Subcutaneous adipose tissue (tissue), 4 donors: ENCODE results near the gene LRP1B. TPM values are rescaled to one million over a fixed set of nuclear protein-coding genes. Genes with fewer than 3 reads are reported as not detected.

Experiments
- CTCF ChIP-seq: fragments of 450-650 bp; IDR thresholded peaks from one replicate; pipeline ENCODE4 v1.5.1; 2016; ENCODE audit warnings: low read depth, mild to moderate bottlenecking, control low read depth, antibody characterized with exemption, moderate library complexity
- total RNA-seq, 4 donors: library from RNA; depleted of rRNA; stranded (reverse); fragments of >200 nt; gene quantifications; one replicate each; pipeline ENCODE4 v1.1.0, GENCODE V29; 2016

Gene LRP1B
- total RNA-seq, 4 donors from 2014 or later = 4.2 to 50.2 (median 14.7) TPM

- no peak for TF ChIP-seq CTCF
Observed at GRCh38 chr2:141534666-141535362, 596.0 kb downstream of the LRP1B start.

- no peak for TF ChIP-seq CTCF
Observed at GRCh38 chr2:141529659-141530058, 601.2 kb downstream of the LRP1B start.

GRCh38 chr2:141528990-141529389 lies 601.8 kb downstream of the LRP1B start:
- no peak for TF ChIP-seq CTCF

GRCh38 chr2:141526760-141527159 lies 604.1 kb downstream of the LRP1B start:
- no peak for TF ChIP-seq CTCF

GRCh38 chr2:141524777-141525176 lies 606.0 kb downstream of the LRP1B start:
- TF ChIP-seq CTCF = no peak

GRCh38 chr2:141523199-141523598 lies 607.6 kb downstream of the LRP1B start:
- TF ChIP-seq CTCF = no peak

- TF ChIP-seq CTCF = no peak
Observed at GRCh38 chr2:141522702-141523101, 608.1 kb downstream of the LRP1B start.
